BJ (cell line): ENCODE results near the gene MPRIP. TPM values are rescaled to one million over a fixed set of nuclear protein-coding genes. Genes with fewer than 3 reads are reported as not detected.

Source experiments
- CTCF ChIA-PET: fragments of 350-600 bp; formaldehyde crosslinking; extraction: SDS; loops from one replicate; lab custom pipeline; 2021; ENCODE audit warnings: antibody characterized with exemption, inconsistent platforms; lab: Yijun Ruan, JAX
- POLR2A ChIA-PET: fragments of 300-600 bp; sonication (Branson Sonifier 250); formaldehyde crosslinking; extraction: SDS; loops from one replicate; lab custom pipeline; 2021; ENCODE audit warnings: antibody characterized with exemption; lab: Charles Lee
- DNase-seq: peaks from one replicate; pipeline ENCODE4 v3.0.0-alpha.2; 2011; ENCODE audit warnings: low read depth
- H3K27me3 ChIP-seq: 2 replicates; pipeline ENCODE4 v1.6.0; 2011; ENCODE audit warnings: low read length; ENCODE audit not compliant: control insufficient read depth, insufficient read depth
- H3K36me3 ChIP-seq: 2 replicates; pipeline ENCODE4 v1.5.1; 2011; ENCODE audit warnings: low read length; ENCODE audit not compliant: control insufficient read depth, insufficient read depth
- H3K4me3 ChIP-seq: 2 replicates; pipeline ENCODE4 v1.5.1; 2011; ENCODE audit warnings: low read depth, mild to moderate bottlenecking, control low read depth, low read length
- polyA plus RNA-seq: library from polyadenylated mRNA; depleted of rRNA; stranded (reverse); fragments of >200 nt; gene quantifications from 2 replicates; pipeline ENCODE4 v1.2.3, GENCODE V29; 2011
- TF ChIP-seq, protein P1 (sequence below): IDR thresholded peaks from 2 replicates; pipeline ENCODE4 v1.5.1; 2011; ENCODE audit warnings: low read depth, mild to moderate bottlenecking, control low read depth, inconsistent platforms, low read length, moderate library complexity; ENCODE audit not compliant: insufficient read depth

Gene MPRIP
- polyA plus RNA-seq, 1 experiment = 149 TPM

- ChIA-PET CTCF (interaction anchor here (0.7 to 2.2 kb wide), 21 partner anchors 8 to 171 kb away, joined by 3 to 11 read pairs (median 4); no protein-coding TSS in a partner anchor), POLR2A (no interaction called here)
- no peak overlapping the region for H3K4me3 ChIP-seq
- TF ChIP-seq, protein P1, sequence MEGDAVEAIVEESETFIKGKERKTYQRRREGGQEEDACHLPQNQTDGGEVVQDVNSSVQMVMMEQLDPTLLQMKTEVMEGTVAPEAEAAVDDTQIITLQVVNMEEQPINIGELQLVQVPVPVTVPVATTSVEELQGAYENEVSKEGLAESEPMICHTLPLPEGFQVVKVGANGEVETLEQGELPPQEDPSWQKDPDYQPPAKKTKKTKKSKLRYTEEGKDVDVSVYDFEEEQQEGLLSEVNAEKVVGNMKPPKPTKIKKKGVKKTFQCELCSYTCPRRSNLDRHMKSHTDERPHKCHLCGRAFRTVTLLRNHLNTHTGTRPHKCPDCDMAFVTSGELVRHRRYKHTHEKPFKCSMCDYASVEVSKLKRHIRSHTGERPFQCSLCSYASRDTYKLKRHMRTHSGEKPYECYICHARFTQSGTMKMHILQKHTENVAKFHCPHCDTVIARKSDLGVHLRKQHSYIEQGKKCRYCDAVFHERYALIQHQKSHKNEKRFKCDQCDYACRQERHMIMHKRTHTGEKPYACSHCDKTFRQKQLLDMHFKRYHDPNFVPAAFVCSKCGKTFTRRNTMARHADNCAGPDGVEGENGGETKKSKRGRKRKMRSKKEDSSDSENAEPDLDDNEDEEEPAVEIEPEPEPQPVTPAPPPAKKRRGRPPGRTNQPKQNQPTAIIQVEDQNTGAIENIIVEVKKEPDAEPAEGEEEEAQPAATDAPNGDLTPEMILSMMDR = no peak
- no peak for DNase-seq
- no peaks in the 10 kb centered on the region for H3K27me3 ChIP-seq
- peaks cover 60% of the 10 kb centered on the region for H3K36me3 ChIP-seq
Observed at GRCh38 chr17:17141279-17141678, 99.0 kb downstream of the MPRIP start.

DNA sequence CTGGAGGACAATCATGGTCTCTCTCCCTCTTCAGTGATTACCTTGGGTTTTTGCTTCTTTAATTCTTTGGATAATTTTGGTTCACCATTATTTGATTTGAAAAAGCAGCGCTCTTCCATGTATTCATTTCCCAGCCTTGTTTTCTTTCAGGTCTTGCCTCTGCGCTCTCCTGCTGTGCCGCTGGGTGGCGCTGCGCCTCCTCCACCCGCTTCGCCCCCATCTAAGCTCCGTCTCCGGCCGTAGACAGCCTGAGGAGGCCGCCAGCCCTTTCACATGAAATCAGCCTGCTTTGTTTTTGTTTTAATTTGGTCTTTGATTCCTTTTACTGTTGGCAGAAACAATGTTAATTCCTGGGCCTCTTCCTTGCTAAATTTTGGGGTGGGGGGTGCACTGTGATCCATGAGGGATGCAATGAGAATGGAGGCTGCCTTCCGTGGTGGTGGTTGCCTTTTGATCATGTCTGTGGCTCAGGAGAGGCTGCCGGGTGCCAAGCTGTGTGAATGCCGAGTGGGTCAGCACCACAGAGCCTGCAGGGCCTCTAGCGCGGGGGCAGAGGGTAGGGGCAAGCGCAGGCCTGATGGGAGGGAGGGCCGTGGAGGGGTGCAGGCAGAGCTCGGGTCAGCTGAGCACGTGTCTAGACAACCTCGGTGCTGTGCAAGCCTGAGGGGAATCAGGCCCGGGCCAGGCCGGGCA is 99.7 kb downstream of the MPRIP start:
- ChIA-PET CTCF (interaction anchor here (0.7 to 2.2 kb wide), 24 partner anchors 9 to 213 kb away, joined by 3 to 11 read pairs (median 4); no protein-coding TSS in a partner anchor), POLR2A (no interaction called here)
- TF ChIP-seq, protein P1 = peak; percentile 91
- no peak overlapping the region for H3K4me3 ChIP-seq
- H3K36me3 ChIP-seq = peaks cover 58% of the 10 kb centered on the region
- H3K27me3 ChIP-seq = no peaks in the 10 kb centered on the region
- DNase-seq = no peak

DNA sequence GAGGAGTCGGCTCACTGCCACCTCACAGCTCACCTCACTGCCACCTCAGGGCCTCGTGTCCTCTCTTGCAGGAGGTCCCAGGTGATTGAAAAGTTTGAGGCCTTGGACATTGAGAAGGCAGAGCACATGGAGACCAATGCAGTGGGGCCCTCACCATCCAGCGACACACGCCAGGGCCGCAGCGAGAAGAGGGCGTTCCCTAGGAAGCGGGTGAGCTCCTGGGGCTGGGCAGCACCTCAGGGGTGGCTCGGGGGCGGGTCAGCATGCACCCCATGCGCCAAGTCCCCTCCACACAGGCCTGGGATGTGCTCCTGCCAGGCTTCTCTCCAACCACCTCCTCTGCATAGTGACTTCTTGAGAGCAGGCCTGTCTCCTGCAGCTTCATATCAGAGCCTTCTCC is 100.3 kb downstream of the MPRIP start:
- TF ChIP-seq, protein P1 = no peak
- Histone ChIP-seq H3K4me3 (no peak overlapping the region), H3K27me3 (no peaks in the 10 kb centered on the region), H3K36me3 (peaks cover 62% of the 10 kb centered on the region)
- DNase-seq = no peak
- ChIA-PET CTCF (interaction anchor here (0.7 to 2.2 kb wide), 18 partner anchors 9 to 213 kb away, joined by 3 to 11 read pairs (median 4); no protein-coding TSS in a partner anchor), POLR2A (no interaction called here)

DNA sequence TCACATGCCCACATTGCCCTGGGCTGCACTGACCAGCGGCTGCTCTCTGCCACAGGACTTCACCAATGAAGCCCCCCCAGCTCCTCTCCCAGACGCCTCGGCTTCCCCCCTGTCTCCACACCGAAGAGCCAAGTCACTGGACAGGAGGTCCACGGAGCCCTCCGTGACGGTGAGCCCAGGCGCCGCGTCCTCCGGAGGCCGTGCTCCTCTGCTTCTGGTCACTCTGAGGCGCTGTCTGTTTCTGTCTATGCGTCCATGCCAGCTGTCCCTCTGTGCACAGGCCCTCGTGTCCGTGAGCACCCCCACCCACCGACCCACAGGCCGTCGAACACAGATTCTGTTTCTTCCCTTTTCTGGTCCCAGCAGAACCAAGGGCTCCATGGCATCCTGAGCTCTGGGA is 101.2 kb downstream of the MPRIP start:
- ChIA-PET CTCF (interaction anchor here (1.2 to 1.8 kb wide), 2 partner anchors 18 to 24 kb away, joined by 5 read pairs; no protein-coding TSS in a partner anchor), POLR2A (no interaction called here)
- Histone ChIP-seq H3K36me3 (peaks cover 55% of the 10 kb centered on the region), H3K27me3 (no peaks in the 10 kb centered on the region), H3K4me3 (no peak overlapping the region)
- no peak for DNase-seq
- TF ChIP-seq, protein P1 = no peak

DNA sequence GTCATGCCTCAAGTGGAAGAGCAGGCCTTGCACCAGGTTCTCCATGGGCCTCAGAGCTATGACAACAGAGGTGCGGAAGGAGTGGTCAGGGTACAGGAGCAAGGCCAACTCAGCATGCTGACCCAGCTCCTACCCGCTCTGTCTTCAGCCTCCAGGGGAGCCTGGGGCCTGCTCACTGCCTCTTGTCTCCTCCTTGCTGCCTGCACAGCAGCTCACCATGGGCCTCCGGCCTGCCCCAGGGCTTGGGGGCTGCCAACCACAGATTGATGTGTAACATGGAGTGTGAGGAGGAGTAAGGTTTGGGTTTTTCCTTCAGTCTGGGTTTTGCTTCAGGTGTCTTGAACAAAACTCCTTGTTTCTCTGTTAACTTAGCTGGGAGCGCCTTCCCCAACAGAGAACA is 101.8 kb downstream of the MPRIP start:
- no peak for DNase-seq
- H3K27me3 ChIP-seq = no peaks in the 10 kb centered on the region
- TF ChIP-seq, protein P1 = no peak
- peaks cover 50% of the 10 kb centered on the region for H3K36me3 ChIP-seq
- H3K4me3 ChIP-seq = no peak overlapping the region
- ChIA-PET POLR2A (no interaction called here), CTCF (interaction anchor here (1.2 kb wide), 1 partner anchor 18 kb away, joined by 5 read pairs; no protein-coding TSS in a partner anchor)
